Measurements from ENCODE around the gene TMEM219. TPM values are rescaled to one million over a fixed set of nuclear protein-coding genes. Genes with fewer than 3 reads are reported as not detected.

The TMEM219 gene
- total RNA-seq, 2 experiments from 2014 or later = 57.8 to 61.0 TPM

GRCh38 chr16:29990883-29991570 lies 29.1 kb downstream of the TMEM219 start:
- no peak for ATAC-seq
- H3K4me1 Mint-ChIP-seq (ENCODE audit: low read depth) = peaks cover 15% of the 10 kb centered on the region
- no peak overlapping the region for H3K27ac Mint-ChIP-seq
- H3K9me3 Mint-ChIP-seq (ENCODE audit: insufficient read depth) = no peaks in the 10 kb centered on the region
- H3K27me3 Mint-ChIP-seq (ENCODE audit: low read depth) = no peaks in the 10 kb centered on the region
- H3K36me3 Mint-ChIP-seq (ENCODE audit: low read depth) = peaks cover 48% of the 10 kb centered on the region
- ChIA-PET POLR2A (interaction anchor here (1.1 kb wide), 2 partner anchors 16 to 29 kb away, joined by 3 to 4 read pairs; partner anchors contain the start of gene TMEM219), CTCF (no interaction called here)
- no peak for DNase-seq
- no peak overlapping the region for H3K4me3 Mint-ChIP-seq

- ATAC-seq (no peak), DNase-seq (no peak)
- peaks cover 50% of the 10 kb centered on the region for H3K36me3 Mint-ChIP-seq (ENCODE audit: low read depth)
- H3K27me3 Mint-ChIP-seq (ENCODE audit: low read depth) = no peaks in the 10 kb centered on the region
- ChIA-PET CTCF (no interaction called here), POLR2A (interaction anchor here (1.1 kb wide), 1 partner anchor 16 kb away, joined by 4 read pairs; no protein-coding TSS in a partner anchor)
- no peaks in the 10 kb centered on the region for H3K9me3 Mint-ChIP-seq (ENCODE audit: insufficient read depth)
- H3K27ac Mint-ChIP-seq = no peak overlapping the region
- H3K4me3 Mint-ChIP-seq = no peak overlapping the region
- H3K4me1 Mint-ChIP-seq (ENCODE audit: low read depth) = peaks cover 15% of the 10 kb centered on the region
Measured at GRCh38 chr16:29991571-29991904, 29.7 kb downstream of the TMEM219 start.

- Mint-ChIP-seq H3K27ac (peak overlapping the region; percentile 46), H3K4me1 (ENCODE audit: low read depth) (peaks cover 20% of the 10 kb centered on the region), H3K4me3 (no peak overlapping the region), H3K27me3 (ENCODE audit: low read depth) (no peaks in the 10 kb centered on the region), H3K36me3 (ENCODE audit: low read depth) (peaks cover 51% of the 10 kb centered on the region), H3K9me3 (ENCODE audit: insufficient read depth) (no peaks in the 10 kb centered on the region)
- no peak for ATAC-seq
- POLR2A ChIA-PET = interaction anchor here (1.1 to 5.0 kb wide), 3 partner anchors 10 to 66 kb away, joined by 5 to 48 read pairs (median 14); partner anchors contain the start of genes KCTD13 and TAOK2
- CTCF ChIA-PET = no interaction called here
- no peak for DNase-seq
Measured at GRCh38 chr16:29992344-29992967, 30.6 kb downstream of the TMEM219 start.

GRCh38 chr16:29993191-29993902 lies 31.5 kb downstream of the TMEM219 start:
- H3K36me3 Mint-ChIP-seq (ENCODE audit: low read depth) = peaks cover 54% of the 10 kb centered on the region
- peak overlapping the region; percentile 99 for H3K4me3 Mint-ChIP-seq
- DNase-seq (no peak), ATAC-seq (no peak)
- no peaks in the 10 kb centered on the region for H3K27me3 Mint-ChIP-seq (ENCODE audit: low read depth)
- no peaks in the 10 kb centered on the region for H3K9me3 Mint-ChIP-seq (ENCODE audit: insufficient read depth)
- peaks cover 25% of the 10 kb centered on the region for H3K4me1 Mint-ChIP-seq (ENCODE audit: low read depth)
- no peak overlapping the region for H3K27ac Mint-ChIP-seq
- ChIA-PET CTCF (interaction anchor here (1.5 kb wide), 1 partner anchor 39 kb away, joined by 3 read pairs; no protein-coding TSS in a partner anchor), POLR2A (interaction anchor here (1.1 to 5.0 kb wide), 4 partner anchors 11 to 67 kb away, joined by 3 to 48 read pairs (median 10); partner anchors contain the start of genes KCTD13 and TAOK2)

GRCh38 chr16:29993903-29994599 lies 32.2 kb downstream of the TMEM219 start:
- H3K36me3 Mint-ChIP-seq (ENCODE audit: low read depth) = peaks cover 55% of the 10 kb centered on the region
- no peak for ATAC-seq

GRCh38 chr16:29994600-29995323 lies 32.9 kb downstream of the TMEM219 start:
- Mint-ChIP-seq H3K27ac (peak overlapping the region; percentile 96), H3K27me3 (ENCODE audit: low read depth) (no peaks in the 10 kb centered on the region), H3K4me3 (peak overlapping the region; percentile 99), H3K9me3 (ENCODE audit: insufficient read depth) (no peaks in the 10 kb centered on the region), H3K36me3 (ENCODE audit: low read depth) (peaks cover 54% of the 10 kb centered on the region), H3K4me1 (ENCODE audit: low read depth) (peaks cover 32% of the 10 kb centered on the region)
- ChIA-PET CTCF (interaction anchor here (1.1 to 3.0 kb wide), 3 partner anchors 14 to 37 kb away, joined by 3 to 11 read pairs (median 4); partner anchors contain the start of gene TAOK2), POLR2A (interaction anchor here (0.6 to 5.0 kb wide), 11 partner anchors 9 to 204 kb away, joined by 3 to 48 read pairs (median 3); partner anchors contain the start of genes CDIPT, KCTD13, KIF22 and TAOK2)
- peak; percentile 67 for ATAC-seq
- DNase-seq = peak; percentile 83

More at GRCh38 chr16:29993903-29994599, 32.2 kb downstream of the TMEM219 start:
- Mint-ChIP-seq H3K4me1 (ENCODE audit: low read depth) (peaks cover 27% of the 10 kb centered on the region), H3K27ac (peak overlapping the region; percentile 96), H3K27me3 (ENCODE audit: low read depth) (no peaks in the 10 kb centered on the region), H3K9me3 (ENCODE audit: insufficient read depth) (no peaks in the 10 kb centered on the region), H3K4me3 (peak overlapping the region; percentile 99)
- no peak for DNase-seq
- POLR2A ChIA-PET = interaction anchor here (0.6 to 5.0 kb wide), 6 partner anchors 8 to 133 kb away, joined by 3 to 48 read pairs (median 6); partner anchors contain the start of genes KCTD13 and TAOK2
- CTCF ChIA-PET = interaction anchor here (1.5 to 3.0 kb wide), 2 partner anchors 21 to 38 kb away, joined by 3 to 11 read pairs; partner anchors contain the start of gene TAOK2

- ChIA-PET CTCF (interaction anchor here (1.1 to 3.0 kb wide), 5 partner anchors 15 to 304 kb away, joined by 3 to 11 read pairs (median 3); partner anchors contain the start of genes MVP and TAOK2), POLR2A (interaction anchor here (0.6 to 5.0 kb wide), 10 partner anchors 9 to 663 kb away, joined by 3 to 48 read pairs (median 6); partner anchors contain the start of genes CDIPT, FBRS, KCTD13 and KIF22)
- Mint-ChIP-seq H3K4me3 (peak within 1 kb of the TSS; percentile 99), H3K4me1 (ENCODE audit: low read depth) (peaks cover 33% of the 10 kb centered on the region), H3K9me3 (ENCODE audit: insufficient read depth) (no peaks in the 10 kb centered on the region), H3K36me3 (ENCODE audit: low read depth) (peaks cover 54% of the 10 kb centered on the region), H3K27me3 (ENCODE audit: low read depth) (no peaks in the 10 kb centered on the region), H3K27ac (peak within 1 kb of the TSS; percentile 96)
- peak; percentile 68 for ATAC-seq
- peak; percentile 92 for DNase-seq
Measured at GRCh38 chr16:29995324-29995910, 33.5 kb downstream of the TMEM219 start, which contains the start of gene HIRIP3. Gene HIRIP3 (minus strand): TSS chr16:29995617. CDS start chr16:29995605, 12 bp downstream.

- no peaks in the 10 kb centered on the region for H3K27me3 Mint-ChIP-seq (ENCODE audit: low read depth)
- peak; percentile 94 for ATAC-seq
- peak within 1 kb of the TSS; percentile 96 for H3K27ac Mint-ChIP-seq
- peak within 1 kb of the TSS; percentile 99 for H3K4me3 Mint-ChIP-seq
- ChIA-PET POLR2A (interaction anchor here (1.0 to 5.0 kb wide), 8 partner anchors 8 to 662 kb away, joined by 3 to 48 read pairs (median 8); partner anchors contain the start of genes CDIPT, FBRS, KCTD13 and KIF22), CTCF (interaction anchor here (1.1 to 3.0 kb wide), 9 partner anchors 10 to 305 kb away, joined by 3 to 11 read pairs (median 3); partner anchors contain the start of genes KIF22, MVP and TAOK2)
- peak; percentile 100 for DNase-seq
- H3K4me1 Mint-ChIP-seq (ENCODE audit: low read depth) = peaks cover 33% of the 10 kb centered on the region
- H3K9me3 Mint-ChIP-seq (ENCODE audit: insufficient read depth) = no peaks in the 10 kb centered on the region
- H3K36me3 Mint-ChIP-seq (ENCODE audit: low read depth) = peaks cover 51% of the 10 kb centered on the region
Measured at GRCh38 chr16:29995911-29996765, 34.3 kb downstream of the TMEM219 start, which contains the start of gene INO80E. Gene INO80E (plus strand): TSS chr16:29996241. CDS start chr16:29996311, 70 bp downstream.

GRCh38 chr16:29996766-29997250 lies 34.9 kb downstream of the TMEM219 start:
- Mint-ChIP-seq H3K36me3 (ENCODE audit: low read depth) (peaks cover 51% of the 10 kb centered on the region), H3K27me3 (ENCODE audit: low read depth) (no peaks in the 10 kb centered on the region), H3K4me3 (peak overlapping the region; percentile 99), H3K4me1 (ENCODE audit: low read depth) (peaks cover 33% of the 10 kb centered on the region), H3K9me3 (ENCODE audit: insufficient read depth) (no peaks in the 10 kb centered on the region), H3K27ac (peak overlapping the region; percentile 96)
- no peak for ATAC-seq
- ChIA-PET CTCF (interaction anchor here (1.1 to 3.0 kb wide), 7 partner anchors 9 to 207 kb away, joined by 3 to 11 read pairs (median 4); partner anchors contain the start of genes KIF22 and TAOK2), POLR2A (interaction anchor here (0.6 to 5.0 kb wide), 5 partner anchors 23 to 328 kb away, joined by 3 to 48 read pairs (median 13); partner anchors contain the start of genes KCTD13, KIF22, TAOK2 and TMEM219)
- peak; percentile 35 for DNase-seq

All from activated CD8-positive, alpha-beta T cell treated with anti-CD3 and anti-CD28 coated beads, Interleukin-2, amount 10 ng/mL, durations not matched to agents 7 days and 5 days (primary cell).